GM18858 (cell line): Measurements from ENCODE around the gene TUT1.
"Not testable (repeated sequence)": the region's sequence is repeated elsewhere in the genome, so short reads cannot be mapped to it uniquely, and the experiment has no call there.

Source experiments
- ATAC-seq: cut with Tn5 transposase; IDR thresholded peaks from one replicate; pipeline ENCODE4 v1.9.1; 2021; ENCODE audit not compliant: unreplicated experiment

The TUT1 gene

GRCh38 chr11:62556875-62557631 lies 34.3 kb downstream of the TUT1 start:
- ATAC-seq = no peak

- ATAC-seq = peak; percentile 27
Observed at GRCh38 chr11:62556108-62556874, 35.0 kb downstream of the TUT1 start.

- ATAC-seq = no peak
Observed at GRCh38 chr11:62555464-62556107, 35.7 kb downstream of the TUT1 start.

GRCh38 chr11:62554387-62555167 lies 36.7 kb downstream of the TUT1 start:
- ATAC-seq = no peak

- no peak for ATAC-seq
Observed at GRCh38 chr11:62553839-62554361, 37.4 kb downstream of the TUT1 start.

GRCh38 chr11:62553080-62553838 lies 38.1 kb downstream of the TUT1 start:
- no peak for ATAC-seq

GRCh38 chr11:62552485-62553079 lies 38.7 kb downstream of the TUT1 start:
- no peak for ATAC-seq

GRCh38 chr11:62550478-62550877 lies 40.8 kb downstream of the TUT1 start:
- not testable (repeated sequence) for ATAC-seq

GRCh38 chr11:62548545-62549335 lies 42.6 kb downstream of the TUT1 start:
- no peak for ATAC-seq

GRCh38 chr11:62547691-62548281 lies 43.5 kb downstream of the TUT1 start:
- ATAC-seq = no peak

GRCh38 chr11:62546929-62547625 lies 44.2 kb downstream of the TUT1 start:
- ATAC-seq = no peak

GRCh38 chr11:62546244-62546928 lies 44.9 kb downstream of the TUT1 start, which contains the start of gene AHNAK:
TSS of gene AHNAK (minus strand) at chr11:62546806. CDS start at chr11:62536098, 10,708 bp downstream.
- no peak for ATAC-seq

- no peak for ATAC-seq
Observed at GRCh38 chr11:62545437-62546243, 45.7 kb downstream of the TUT1 start.

GRCh38 chr11:62544581-62545436 lies 46.5 kb downstream of the TUT1 start:
- ATAC-seq = no peak

GRCh38 chr11:62543680-62544444 lies 47.5 kb downstream of the TUT1 start:
- ATAC-seq = no peak
